ENCODE data around the gene PTH2R. TPM values are rescaled to one million over a fixed set of nuclear protein-coding genes. Genes with fewer than 3 reads are reported as not detected.

The PTH2R gene
- total RNA-seq, 2 experiments from 2014 or later: not detected

- Mint-ChIP-seq H3K27ac (no peak overlapping the region), H3K36me3 (ENCODE audit: low read depth) (peaks cover 44% of the 10 kb centered on the region), H3K27me3 (no peaks in the 10 kb centered on the region), H3K4me3 (no peak overlapping the region), H3K4me1 (ENCODE audit: low read depth) (no peaks in the 10 kb centered on the region), H3K9me3 (no peaks in the 10 kb centered on the region)
- TF ChIP-seq CTCF (IDR thresholded peaks at IDR 0.05): no peak
- Histone ChIP-seq H3K36me3 (ENCODE audit: insufficient read depth, low read length) (peaks cover 18% of the 10 kb centered on the region), H3K9me3 (ENCODE audit: control insufficient read depth in 1 of 2, insufficient read depth in 1 of 2, low read length in 2 of 2) (peaks cover 0 to 18% of the 10 kb centered on the region in 2 experiments), H3K4me3 (ENCODE audit: low read length) (no peak overlapping the region), H3K27me3 (ENCODE audit: control insufficient read depth in 1 of 2, insufficient read depth in 2 of 2, low read length in 2 of 2) (no peaks in the 10 kb centered on the region), H3K4me1 (ENCODE audit: insufficient read depth, low read length) (peaks cover 4% of the 10 kb centered on the region), H3K27ac (ENCODE audit: low read depth in 1 of 2, low read length in 2 of 2) (no peak overlapping the region)
- ATAC-seq (ENCODE audit: poor library complexity) (no peak), DNase-seq (peak in 2 of 14 experiments; percentile 9 to 33)
- POLR2A ChIA-PET: no interaction called here
- CTCF ChIA-PET: no interaction called here
- intact Hi-C loops (cut with DNase I, micrococcal nuclease): no loop called here
These were observed 47.6 kb upstream of the PTH2R start for GRCh38 chr2:208358758-208359631.

GRCh38 chr2:208359632-208359986, 47.0 kb upstream of the PTH2R start:
- CTCF ChIA-PET: no interaction called here
- H3K4me3 ChIP-seq (ENCODE audit: low read length): no peak overlapping the region
- no peak overlapping the region for H3K27ac ChIP-seq (ENCODE audit: low read depth in 1 of 2, low read length in 2 of 2)
- H3K27me3 ChIP-seq (ENCODE audit: control insufficient read depth in 1 of 2, insufficient read depth in 2 of 2, low read length in 2 of 2): no peaks in the 10 kb centered on the region
- peaks cover 13% of the 10 kb centered on the region for H3K36me3 ChIP-seq (ENCODE audit: insufficient read depth, low read length)
- peaks cover 4% of the 10 kb centered on the region for H3K4me1 ChIP-seq (ENCODE audit: insufficient read depth, low read length)
- no peak for TF ChIP-seq CTCF (IDR thresholded peaks at IDR 0.05)
- ATAC-seq (ENCODE audit: poor library complexity) (no peak), DNase-seq (peak in 3 of 14 experiments; percentile 5 to 55 (median 21))
- Mint-ChIP-seq H3K9me3 (peaks cover 4% of the 10 kb centered on the region), H3K4me1 (ENCODE audit: low read depth) (no peaks in the 10 kb centered on the region), H3K27ac (no peak overlapping the region), H3K4me3 (no peak overlapping the region), H3K27me3 (no peaks in the 10 kb centered on the region), H3K36me3 (ENCODE audit: low read depth) (peaks cover 38% of the 10 kb centered on the region)
- H3K9me3 ChIP-seq (ENCODE audit: control insufficient read depth in 1 of 2, insufficient read depth in 1 of 2, low read length in 2 of 2): peaks cover 0 to 18% of the 10 kb centered on the region in 2 experiments
- intact Hi-C loops (cut with DNase I, micrococcal nuclease): no loop called here
- POLR2A ChIA-PET: no interaction called here

- peaks cover 5% of the 10 kb centered on the region for H3K36me3 ChIP-seq (ENCODE audit: insufficient read depth, low read length)
- DNase-seq (peak in 1 of 14 experiments; percentile 10), ATAC-seq (ENCODE audit: poor library complexity) (no peak)
- intact Hi-C loops (cut with DNase I, micrococcal nuclease): no loop called here
- H3K9me3 ChIP-seq (ENCODE audit: control insufficient read depth in 1 of 2, insufficient read depth in 1 of 2, low read length in 2 of 2): peaks cover 0 to 18% of the 10 kb centered on the region in 2 experiments
- no peaks in the 10 kb centered on the region for H3K27me3 ChIP-seq (ENCODE audit: control insufficient read depth in 1 of 2, insufficient read depth in 2 of 2, low read length in 2 of 2)
- ChIA-PET POLR2A (no interaction called here), CTCF (no interaction called here)
- TF ChIP-seq CTCF (IDR thresholded peaks at IDR 0.05): no peak
- no peak overlapping the region for H3K4me3 ChIP-seq (ENCODE audit: low read length)
- peaks cover 8% of the 10 kb centered on the region for H3K9me3 Mint-ChIP-seq
- H3K4me3 Mint-ChIP-seq: no peak overlapping the region
- H3K27me3 Mint-ChIP-seq: no peaks in the 10 kb centered on the region
- peaks cover 4% of the 10 kb centered on the region for H3K4me1 ChIP-seq (ENCODE audit: insufficient read depth, low read length)
- H3K36me3 Mint-ChIP-seq (ENCODE audit: low read depth): peaks cover 29% of the 10 kb centered on the region
- H3K27ac ChIP-seq (ENCODE audit: low read depth in 1 of 2, low read length in 2 of 2): no peak overlapping the region
- no peak overlapping the region for H3K27ac Mint-ChIP-seq
- H3K4me1 Mint-ChIP-seq (ENCODE audit: low read depth): no peaks in the 10 kb centered on the region
These were observed 46.1 kb upstream of the PTH2R start for GRCh38 chr2:208360259-208361076.
